COLO829 (cell line): ENCODE data around the gene TST.

Experiments used
- DNase-seq: peaks from one replicate; pipeline ENCODE4 v3.0.0; 2012; ENCODE audit warnings: low spot score

Gene TST

DNA sequence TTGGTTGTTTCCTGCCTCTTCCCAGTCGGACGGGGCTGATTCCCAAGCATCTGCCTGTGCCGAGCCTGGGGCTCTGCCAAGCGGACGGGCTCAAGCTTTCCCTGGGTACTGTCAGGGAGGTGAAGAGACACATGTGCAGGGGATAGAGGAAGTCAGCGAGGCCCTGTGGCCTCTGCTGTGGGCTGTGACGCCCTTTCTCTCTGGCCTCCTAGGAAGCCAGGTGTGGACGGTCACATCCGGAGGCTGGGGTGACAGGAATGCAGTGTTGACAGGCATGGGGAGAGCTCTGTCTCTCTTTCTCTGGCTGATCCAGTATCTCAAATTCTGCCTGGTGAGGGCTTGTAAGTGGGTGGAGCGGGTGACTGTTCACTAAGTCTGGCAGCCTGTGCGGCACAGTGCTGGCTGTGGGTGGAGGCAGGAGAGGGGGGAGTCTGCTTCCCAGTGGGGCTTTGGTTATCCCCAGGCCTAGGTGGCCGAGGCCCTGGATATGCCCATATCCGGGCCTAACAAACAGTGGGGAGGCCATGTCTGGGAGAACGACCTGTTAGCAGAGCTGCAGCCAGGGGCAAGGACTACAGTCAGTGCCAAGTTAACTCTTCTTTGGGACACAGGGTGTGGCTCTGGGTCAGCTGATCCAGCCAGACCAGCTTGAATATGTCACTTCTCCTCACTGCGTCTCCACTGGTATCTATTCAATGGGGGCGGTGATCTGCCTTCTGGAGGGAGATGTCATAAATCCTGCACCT, 34.2 kb upstream of the TST start:
- no peak for DNase-seq

DNA sequence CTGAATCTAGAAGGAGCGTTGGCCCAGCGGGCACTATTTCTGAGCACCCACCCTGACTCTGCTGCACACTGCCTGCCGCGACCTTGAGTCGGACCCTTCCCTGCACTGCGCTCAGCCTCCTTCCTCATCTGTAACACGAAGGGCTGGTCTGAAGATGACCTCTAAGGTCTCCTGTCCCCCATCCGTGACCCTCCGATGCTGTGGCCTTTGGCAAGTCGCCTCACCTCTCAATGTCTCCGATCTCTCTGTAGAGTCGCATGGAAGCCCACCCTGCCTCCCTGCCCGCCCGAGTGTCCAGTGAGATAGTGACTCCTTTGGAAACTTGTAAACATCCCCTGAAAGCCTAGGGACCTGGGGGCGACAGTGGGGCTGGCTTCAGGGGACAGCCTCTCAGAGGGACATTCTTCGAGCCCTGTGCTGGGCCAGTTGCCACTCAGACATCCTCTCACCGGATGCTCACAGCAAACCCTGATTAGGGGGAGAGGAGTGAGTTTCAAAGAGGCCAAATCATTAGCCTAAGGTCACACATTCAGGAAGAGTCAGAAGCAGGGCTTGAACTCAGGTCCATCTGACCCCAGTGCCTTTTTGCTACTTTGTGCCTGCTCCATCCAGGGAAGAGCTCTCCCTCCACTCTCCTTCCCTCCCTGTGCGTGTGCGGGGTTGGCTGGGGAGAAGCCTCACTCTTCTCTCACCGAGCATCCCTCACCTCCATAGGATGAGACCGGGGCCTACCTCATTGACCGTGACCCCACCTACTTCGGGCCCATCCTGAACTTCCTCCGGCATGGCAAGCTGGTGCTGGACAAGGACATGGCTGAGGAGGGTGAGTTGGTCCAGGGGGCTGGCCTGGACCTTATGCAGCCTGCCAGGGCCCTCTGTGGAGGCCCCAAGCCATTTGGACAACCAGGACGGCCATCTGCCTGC, 33.4 kb upstream of the TST start:
- DNase-seq = no peak

DNA sequence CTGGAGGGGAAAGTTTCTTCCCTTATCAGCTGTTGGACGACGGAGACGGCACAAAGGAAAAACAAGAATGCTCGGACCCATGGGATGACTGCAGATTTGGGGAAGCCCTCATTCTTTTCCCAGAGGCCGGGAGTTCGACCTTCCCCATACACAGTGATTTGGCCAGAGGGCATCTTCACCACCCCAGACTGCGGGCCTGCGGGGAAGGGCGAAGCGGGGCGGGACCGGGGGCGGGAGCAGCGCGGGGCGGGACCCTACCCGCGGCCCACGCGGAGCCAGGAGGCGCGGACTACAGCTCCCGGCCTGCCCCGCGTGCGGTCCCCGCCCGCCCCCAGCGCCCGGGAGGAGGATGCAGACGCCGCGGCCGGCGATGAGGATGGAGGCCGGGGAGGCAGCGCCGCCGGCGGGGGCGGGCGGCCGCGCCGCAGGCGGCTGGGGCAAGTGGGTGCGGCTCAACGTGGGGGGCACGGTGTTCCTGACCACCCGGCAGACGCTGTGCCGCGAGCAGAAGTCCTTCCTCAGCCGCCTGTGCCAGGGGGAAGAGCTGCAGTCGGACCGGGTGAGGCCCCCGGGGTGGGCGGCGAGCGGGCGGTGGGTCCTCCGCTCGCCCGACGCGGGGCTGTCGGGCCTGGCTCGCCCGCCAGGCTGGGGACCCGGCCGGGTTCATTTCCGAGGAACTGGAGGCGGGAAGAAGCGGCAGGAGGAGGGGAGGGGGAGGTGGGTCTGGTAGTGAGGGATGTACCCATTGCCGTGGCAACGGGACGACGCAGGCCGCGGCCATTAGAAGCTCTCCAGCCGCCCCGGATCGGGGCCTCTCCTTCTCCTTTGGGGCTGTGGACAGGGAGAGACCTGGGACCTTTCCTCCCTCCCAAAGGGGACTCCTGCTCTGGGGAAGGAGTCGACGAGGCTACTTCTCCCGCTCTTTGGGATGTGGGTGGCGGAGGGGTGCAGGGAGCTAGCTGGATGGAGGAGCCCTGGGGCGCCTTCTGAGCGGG, 32.4 kb upstream of the TST start, which contains the start of gene KCTD17:
KCTD17 (plus strand) TSS at position 352 of the 995 bp plus-strand sequence; CDS start at position 371, 19 bp downstream.
- DNase-seq = peak; percentile 75

DNA sequence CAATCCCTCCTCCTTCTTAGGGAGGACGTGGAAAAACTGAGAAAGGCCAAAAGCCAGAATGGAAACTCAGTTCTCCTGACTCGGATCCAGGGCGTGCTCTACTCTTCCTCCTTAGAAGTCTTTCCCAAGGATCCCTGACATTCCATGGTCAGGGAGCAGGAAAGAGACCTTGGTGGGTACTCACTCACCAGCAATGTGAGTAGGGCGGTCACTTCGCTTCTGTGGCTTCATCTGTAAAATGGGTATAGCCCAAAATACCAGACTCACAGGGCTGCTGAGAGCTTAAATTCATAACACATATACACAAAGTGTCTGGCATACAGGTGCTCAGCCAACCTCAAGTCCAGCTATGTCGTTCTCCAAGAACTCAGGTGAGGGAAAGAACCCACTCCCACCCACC, 31.7 kb upstream of the TST start:
- DNase-seq = no peak

DNA sequence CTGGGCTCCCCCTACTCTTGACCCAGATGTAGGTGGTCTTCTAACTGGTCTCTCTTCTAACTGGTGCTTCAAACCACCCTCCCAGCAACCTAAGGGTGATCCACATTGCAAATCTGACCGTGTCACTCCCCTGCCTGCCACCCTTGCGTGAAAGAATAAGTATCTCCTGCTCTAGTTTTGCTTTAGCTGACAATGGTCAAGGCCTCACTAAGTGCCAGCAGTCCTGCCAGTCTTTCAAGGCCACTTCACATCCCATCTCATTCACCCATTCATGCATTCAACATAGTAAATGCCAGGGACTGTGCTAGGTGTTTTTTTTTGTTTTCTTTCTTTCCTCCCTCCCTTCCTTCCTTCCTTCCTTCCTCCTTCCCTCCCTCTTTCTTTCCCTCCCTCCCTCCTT, 30.0 kb upstream of the TST start:
- no peak for DNase-seq

DNA sequence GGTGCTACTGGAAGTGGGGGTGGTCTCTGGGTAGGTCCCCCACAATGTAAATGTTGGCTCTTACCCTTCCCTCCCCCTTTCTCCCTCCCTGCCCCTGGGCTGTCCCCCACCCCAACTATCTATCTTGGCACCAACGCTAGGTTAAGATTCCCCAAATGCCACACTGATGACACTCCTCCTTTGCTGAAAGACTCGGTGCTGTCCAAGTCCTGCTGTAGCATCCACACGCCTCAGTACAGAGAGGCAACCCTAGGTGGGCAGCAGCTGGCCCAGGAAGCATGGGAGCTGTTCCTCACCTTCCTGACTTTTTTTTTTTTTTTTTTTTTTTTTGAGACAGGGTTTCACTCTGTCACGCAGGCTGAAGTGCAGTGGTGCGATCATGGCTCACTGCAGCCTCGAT, 28.9 kb upstream of the TST start:
- DNase-seq = no peak

DNA sequence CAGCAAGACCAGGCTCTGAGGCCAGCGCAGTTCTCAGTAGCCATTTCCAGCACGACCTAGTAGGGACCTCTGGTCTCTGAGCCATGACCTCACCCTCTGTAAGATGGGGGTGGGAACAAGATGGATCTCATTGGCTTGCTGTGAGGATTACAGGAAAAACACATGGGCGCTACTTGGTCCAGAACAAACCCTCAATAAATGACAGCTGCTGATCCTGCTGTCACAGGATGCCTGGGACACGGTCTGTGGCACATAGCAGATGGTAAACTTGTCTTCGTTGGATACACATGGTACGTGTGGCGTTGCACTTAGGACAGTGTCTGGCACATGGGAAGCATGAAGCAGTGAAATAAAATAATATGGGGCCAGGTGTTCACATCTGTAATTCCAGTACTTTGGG, 27.8 kb upstream of the TST start:
- no peak for DNase-seq

DNA sequence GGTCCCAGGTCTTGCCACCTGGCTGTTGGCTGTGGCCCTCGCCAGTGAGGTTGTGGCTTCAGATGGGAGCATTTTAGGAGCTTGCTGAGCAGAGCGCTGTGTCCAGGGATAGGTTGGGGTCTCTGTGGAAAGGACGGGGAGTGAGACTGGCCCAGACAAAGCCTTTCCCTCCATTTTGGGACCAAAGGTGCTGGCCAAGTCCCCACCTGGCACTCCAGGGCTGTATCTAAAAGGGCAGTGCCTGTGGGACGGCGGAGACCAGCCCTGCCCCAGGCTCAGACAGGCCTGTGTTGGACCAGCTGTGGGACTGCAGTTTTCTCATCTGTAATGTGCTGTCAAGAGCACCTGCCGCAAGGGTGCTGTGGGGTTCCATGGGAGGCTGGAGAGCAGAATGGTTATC, 27.3 kb upstream of the TST start:
- no peak for DNase-seq

DNA sequence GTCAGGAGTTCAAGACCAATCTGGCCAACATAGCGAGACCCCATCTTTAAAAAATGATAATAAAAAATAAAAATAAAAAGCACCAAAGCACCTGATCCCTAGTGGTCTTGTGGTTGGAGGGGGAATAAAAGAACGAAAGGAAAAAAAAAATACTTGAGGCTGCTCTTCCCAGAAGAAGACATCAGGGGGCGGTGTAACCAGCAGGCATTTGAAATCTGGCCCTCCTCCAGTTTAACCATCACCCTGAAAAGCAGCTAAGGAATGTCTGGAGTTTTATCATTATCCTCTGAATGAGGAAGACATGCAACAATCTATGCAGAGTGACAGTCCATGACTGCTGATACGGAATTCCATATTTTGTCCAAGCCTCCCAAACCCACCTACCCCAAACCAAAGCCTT, 26.7 kb upstream of the TST start:
- DNase-seq = peak; percentile 66

DNA sequence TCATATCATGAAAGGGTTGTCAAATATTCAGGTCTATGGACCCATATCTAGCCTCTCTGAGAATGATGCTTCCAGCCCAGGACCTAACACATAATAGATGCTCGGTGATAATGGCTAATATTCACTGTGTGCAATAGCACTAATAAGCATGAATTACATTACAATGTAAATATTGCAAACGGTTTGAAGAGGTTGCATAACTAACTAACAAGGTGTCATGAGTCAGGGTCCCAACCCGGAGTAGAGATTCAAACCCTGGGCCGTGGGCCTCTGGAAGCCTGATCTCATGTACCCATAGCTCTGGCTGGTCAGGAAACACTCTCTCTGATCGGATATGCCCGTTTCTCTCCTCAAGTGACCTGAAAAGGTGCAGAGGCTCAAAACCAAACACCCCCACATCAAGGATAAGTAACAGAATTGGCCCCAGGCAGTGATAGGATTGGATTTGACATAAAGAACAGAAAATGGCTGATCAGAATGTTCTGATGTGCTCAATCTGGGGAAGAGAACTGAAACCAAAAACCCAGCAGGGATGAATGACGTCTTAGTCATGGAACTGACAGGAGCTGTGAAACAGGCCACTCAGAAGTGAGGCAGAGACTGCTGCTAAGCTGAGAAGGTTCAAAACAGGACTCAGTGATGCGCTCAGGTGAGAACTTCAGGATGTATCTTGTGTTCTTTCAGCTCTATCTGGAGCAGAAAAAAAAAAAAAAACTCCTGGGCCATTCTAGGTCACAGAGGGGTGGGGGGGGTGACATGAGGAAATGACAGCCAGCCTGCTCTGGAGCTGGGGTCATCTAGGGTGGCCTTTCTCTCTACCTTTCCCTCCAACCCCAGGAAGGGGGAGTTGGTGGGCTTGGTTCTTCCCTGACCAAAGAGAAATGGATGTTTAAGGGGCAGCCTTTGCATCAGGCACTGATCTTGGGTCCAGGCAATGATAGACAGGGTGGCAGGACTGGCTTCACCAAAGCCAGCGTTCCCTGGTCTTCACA, 25.7 kb upstream of the TST start:
- DNase-seq = no peak

DNA sequence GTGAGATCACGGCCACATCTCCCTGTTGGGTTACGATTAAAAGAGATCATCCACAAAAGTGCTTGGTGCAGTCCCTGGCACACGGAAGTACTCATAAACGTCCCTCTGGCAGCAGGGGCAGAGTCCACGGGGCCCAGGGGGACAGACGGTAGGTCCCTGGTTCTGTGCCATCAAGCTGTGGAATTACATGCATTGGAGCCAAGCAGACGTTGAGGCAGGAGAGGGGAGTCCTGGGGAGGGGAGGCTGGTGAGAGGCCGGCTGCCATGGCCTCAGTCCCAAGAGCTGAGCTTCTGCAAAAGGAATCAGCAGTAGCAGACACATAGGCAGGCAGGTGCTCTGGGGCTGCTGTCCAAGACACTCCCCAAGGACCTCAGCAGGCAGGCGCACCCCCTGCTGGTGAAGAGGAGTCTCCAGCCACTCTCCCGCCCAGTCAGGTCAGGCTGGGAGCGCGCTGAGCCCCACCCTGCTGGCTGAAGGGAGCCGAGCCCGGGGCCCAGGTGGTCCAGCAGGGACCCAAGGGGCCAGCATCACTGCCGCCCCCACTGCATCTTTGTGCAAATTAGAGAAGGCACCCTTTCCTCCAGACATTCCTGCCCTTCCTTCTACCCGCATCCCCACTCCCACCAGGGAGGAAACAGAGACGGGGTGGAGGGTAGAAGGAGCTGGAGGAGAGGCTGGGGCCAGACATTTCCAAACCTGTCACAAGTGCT, 24.7 kb upstream of the TST start:
- DNase-seq = peak; percentile 42

DNA sequence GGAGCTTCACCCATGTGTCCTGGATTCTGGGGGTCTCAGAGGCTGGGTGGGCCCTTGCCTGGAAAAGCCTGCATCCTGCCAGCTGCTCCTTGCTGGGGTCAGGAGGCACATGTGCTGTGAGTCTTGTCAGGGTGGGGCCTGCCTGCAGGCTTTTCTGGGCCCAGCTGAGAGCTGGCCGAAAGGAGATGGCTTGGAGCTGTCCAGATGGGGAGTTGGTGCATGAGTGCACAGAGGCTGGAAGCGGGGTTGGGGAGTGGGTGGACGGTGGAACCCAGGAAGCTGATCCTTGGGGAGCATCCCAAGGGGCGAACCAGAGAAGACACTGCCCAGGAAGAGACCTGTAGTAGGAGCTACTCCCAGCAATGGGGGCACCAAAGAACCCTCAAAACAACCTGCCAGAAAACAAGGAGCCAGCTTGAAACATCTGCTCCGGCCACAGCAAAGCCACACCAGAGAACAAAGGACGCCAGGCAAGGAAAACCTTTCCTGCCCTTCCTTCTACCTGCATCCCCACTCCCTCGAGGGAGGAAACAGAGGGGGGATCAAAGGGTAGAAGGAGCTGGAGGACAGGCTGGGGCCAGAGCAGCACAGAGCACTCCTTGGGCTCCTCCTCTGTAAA, 24.1 kb upstream of the TST start:
- no peak for DNase-seq

DNA sequence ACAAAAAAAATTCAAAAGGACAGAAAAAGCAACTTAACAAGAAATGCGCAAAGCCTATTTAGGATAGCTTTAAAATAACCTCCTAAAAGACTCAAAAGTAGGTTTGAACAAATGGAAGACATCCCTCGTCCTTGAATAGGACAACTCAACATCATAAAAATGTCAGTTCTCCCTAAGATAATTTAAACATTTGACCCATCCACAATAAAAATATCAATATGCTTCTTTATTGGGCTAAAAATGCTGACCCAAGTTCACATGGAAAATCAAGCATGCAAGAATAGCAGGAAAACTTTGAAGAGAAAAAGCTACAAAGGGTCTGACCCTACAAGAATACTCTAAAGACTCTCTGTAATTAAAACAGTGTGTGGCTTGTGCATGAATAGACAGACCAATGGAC, 20.2 kb upstream of the TST start:
- no peak for DNase-seq

DNA sequence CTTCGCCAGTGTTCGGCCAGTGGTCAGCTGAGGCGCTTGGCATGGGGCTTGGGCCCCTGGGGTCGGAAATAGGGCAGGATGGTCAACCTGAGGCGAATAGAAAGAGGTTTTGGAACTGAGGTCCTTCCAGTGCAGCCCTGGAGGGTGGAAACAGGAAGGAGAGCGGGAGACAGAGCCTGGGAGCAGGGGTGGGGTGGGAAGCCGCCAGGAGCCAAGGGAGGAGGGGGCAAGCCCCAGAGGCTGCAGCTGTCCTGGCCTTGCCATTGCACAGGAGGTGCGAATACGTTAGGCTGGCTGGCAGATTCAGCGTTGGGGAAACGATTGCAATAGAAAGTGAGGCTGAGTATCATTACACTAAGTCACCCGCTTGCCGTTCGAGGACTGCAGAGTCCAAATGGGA, 18.4 kb upstream of the TST start:
- no peak for DNase-seq

DNA sequence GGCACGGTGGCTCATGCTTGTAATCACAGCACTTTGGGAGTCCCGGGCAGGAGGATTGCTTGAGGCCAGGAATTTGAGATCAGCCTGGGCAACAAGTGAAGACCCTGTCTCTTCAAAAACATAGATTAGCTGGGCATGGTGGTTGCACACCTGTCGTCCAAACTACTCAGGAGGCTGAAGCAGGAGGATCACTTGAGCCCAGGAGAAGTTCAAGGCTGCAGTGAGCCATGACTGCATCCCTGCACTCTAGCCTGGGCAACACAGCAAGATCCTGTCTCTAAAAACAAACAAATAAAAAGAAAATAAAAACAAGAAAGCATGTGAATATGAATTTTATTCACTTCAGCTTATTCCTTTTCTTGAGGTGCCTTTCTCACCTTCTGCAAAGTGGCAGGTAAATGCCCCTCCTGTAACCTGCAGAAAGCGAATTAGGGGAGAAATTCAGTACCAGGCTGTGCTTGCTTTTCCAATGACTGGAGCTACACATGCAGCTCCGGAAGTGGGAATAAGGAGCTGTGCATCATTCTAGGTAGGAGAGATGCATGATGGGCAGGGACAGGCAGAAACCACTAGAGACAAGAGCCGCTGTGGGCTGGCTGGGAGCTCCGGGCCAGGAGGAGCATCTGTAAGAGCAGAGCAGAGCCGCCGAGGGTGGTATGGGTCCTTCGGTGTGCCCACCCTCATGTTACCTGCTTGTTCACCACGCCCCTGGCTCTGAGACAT, 17.6 kb upstream of the TST start:
- no peak for DNase-seq

DNA sequence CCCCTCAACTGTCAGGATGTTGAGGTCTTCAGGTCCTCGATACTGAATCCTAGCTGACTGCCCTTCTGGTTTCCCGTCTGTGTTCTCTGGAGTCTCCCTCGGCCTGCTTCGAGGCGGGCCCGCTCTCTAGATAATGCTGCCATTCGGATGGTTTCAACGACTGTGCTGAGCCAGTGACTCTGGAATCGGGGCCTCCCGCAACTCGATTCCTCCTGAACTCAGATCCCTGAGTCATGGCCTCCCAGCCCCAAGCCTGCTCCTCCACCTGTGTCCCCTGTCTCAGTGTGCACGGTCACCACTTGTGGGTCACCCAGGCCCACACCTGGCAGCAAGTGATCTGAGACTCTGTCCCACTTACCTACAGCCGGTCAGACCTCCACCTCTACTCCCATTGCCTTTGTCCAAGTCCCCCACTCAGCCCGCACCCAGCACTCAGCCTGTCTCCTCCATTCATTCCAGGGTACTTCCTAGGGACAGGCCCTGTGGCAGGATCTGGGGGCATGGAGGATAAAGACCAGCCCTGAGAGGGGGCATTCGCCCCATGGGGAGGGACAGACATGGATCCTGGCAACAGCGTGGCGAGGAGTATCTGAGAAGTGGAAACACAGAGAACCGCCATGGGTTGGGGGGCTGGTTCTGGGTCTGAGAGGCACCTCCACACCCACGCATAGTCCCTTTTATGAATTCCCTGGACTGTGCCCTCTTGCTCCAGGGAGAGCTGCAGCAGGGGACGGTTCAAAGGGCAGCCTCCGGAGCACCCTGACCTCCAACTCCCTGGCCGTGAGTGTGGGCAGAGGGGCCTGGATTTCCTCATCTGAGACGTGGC, 14.6 kb upstream of the TST start:
- DNase-seq = no peak

DNA sequence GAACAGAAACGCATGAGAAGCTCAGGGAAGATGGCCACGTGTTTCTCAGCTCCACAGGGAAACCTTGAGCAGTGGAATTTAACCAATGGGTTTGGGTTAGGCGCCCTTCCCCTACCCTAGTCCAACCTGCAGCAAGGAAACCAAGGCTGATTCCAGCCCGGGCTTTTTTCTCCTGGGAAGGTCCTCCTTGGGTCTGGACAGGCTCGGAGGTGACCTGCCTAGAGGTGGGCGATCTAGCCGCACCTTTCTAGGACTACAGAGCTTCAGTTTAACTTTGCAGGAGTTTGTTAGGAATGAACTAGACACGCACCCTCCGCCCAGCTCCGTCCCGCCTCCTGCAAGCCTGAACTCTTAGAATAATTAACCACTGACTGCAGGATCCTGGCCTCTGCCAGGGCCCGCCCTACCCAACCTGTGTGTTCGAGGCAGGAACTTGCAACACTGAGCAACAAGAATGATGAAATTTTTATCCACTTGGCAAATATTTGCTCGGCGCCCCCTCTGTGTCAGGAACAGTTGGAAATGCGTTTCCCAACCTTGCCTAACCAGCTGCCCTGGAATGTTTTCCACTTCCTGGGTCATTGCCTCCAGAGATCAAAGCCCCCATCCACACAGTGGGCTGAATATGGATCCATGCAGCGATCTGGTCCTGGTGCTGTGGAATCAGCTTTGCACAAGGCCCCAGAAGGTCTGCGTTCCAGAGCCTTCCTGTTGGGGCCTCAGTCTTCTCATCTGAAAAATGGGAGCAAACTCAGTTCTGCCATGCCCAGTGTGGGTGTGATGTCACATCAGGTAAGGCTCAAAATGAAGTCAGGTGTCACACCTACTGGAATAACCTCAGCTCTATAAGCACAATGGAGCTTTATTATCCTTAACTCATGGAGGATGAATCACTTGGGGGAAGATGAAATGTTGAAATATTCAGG, 13.6 kb upstream of the TST start:
- DNase-seq = no peak
